Stimulated activated CD4-positive, alpha-beta T cell treated with anti-CD3 and anti-CD28 coated beads, Interleukin-12 subunit alpha, Interleukin-12 subunit beta, amount 100 ng/mL, for 24 hours (primary cell): ENCODE measurements around the gene CSMD2.

ENCODE experiments used
- DNase-seq, 2 experiments: peaks; one replicate each; pipeline ENCODE4 v3.0.0-alpha.2; 2020; ENCODE audit warnings: low read depth in 2 of 2

The CSMD2 gene

DNA sequence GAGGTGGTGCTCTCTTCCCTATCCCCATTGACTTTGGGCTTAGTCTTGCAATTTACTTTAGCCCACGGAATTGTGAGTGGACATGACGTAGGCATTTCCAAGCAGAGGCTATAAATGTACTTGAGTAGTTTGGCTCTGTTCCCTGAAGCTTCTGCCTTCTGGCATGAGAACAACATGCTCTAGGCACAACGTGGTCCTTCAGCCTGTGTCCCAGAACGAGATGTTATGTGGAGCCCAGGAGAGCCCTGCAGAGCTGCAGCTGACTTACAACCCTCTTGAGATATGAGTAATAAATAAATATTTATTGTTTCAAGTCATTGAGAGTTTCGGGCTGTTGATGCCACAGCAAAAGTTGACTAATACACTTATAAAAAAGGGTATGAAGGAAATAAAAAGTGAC lies 406.3 kb downstream of the CSMD2 start:
- DNase-seq = no peak

DNA sequence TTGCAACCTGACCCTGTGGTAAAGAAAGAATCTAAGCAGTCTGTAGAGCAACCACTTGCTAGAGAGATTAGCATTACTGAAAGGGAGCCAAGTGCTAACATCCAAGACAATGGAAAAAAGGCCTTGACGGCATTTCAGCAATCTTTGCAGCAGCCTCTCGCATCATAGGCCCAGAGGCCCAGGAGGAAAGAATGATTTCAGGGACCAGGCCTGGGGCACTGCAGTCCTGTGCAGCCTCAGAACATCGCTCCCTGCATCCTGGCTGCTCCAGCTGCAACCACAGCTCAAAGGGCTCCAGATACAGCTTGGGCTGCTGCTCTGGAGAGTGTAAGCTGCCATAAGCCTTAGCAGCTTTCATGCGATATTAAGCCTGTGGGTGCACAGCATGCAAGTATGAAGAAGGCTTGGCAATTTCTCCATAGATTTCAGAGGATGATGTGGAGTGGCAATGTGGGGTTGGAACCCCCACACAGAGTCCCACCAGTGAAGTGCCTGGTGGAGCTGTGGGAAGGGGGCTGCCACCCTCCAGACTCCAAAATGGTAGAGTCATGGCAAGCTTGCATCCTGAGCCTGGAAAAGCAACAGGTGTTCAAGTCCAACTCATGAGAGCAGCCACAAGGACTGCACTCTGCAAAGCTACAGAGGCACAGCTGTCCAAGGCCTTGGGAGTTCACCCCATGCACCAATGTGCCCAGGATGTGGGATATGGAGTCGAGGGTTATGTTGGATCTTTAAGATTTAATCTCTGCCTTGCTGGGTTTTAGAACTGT lies 411.8 kb downstream of the CSMD2 start:
- DNase-seq = no peak

DNA sequence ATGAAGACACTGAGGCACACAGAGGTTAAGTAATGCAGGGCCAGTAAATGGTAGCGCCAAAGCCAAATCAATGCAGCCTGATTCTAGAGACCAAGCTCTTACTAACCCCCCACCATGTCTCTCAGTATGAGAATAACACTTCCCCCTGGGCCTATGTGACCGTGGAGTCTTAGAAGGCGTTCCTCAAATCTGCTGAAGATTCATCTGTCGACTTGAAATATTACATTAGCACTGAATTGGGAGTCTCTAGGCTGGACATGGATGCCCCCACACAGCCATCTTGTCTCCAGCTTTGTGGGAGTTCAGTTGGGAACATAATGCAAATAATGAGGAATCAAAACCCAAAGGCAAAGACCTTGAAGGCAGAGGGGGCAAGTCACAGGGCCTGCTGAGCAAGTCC lies 419.1 kb downstream of the CSMD2 start:
- DNase-seq = no peak

DNA sequence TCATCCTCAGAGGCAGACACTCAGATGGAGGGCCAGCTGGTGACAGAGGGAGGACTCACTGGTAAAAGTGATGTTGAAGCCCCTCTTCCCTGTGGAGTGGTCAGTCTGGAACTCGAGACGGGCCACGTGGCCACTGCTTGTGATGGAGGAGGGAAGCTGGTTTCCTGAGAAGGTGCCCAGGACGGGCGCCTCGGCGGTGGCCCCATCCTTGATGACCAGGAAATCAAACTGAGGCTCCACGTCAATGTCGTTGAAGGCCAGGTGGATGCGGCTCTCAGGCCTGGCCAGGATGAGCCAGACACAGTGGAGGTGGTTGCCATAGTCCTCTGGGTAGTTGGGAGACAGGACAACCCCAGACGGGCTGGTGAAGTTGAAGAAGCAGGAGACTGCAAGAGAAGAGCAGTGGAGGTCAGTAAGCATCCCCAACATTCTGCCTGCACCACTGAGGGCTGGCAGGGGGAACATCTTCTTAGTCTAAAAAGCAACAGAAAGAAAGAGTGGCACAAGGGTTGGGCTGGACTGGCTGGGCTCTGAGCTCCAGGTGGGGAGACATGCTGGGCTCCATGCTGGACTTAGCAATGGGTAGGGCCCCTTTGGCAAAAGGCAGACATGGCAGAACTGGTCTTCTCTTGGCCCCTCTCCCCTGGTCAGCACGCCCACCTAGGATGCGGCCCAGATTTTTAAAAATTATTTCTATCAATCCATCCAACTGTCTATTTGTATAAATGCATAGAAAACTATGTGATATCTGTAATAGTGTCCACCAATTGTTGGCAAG lies 421.6 kb downstream of the CSMD2 start:
- DNase-seq = no peak

DNA sequence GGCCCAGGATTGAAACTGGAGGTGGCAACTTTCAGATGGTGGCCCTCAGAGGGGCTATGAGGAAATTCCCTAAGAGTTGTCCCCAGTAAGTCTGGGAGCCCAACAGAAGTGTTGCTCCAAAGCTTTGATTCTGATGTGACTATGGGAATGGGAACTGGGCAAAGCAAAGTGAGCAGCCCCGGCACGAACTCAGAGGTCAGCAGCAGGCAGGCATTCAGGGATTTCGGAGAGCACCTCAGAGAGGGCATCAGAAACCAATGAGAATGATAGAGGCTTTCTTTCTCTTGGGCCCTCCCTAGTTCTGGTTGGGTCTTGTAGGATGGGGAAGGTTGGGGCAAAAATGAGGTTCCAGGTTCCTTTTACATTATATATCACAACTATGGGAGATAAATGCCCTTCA lies 422.4 kb downstream of the CSMD2 start:
- DNase-seq = no peak

DNA sequence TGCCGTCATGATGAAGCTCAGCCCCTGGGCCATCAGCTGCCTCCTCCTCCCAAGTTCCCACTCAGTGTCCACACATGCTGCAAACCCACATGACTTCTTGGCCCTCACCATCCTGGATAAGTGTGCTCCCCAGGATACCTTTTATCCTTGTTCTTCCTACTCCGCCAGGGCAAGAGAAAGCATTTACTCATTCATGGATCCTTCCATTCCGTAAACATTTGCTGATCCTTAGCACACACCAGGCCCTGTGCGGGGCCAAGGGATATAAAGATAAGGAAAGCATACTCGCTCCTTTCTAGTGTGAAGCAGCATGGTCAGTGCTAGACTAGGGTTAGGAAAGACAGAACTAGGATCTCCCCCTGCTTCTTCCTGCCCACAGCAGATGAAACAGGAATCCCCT lies 423.3 kb downstream of the CSMD2 start:
- no peak for DNase-seq

GRCh38 chr1:33740040-33740744 lies 424.8 kb downstream of the CSMD2 start:
- DNase-seq = no peak

DNA sequence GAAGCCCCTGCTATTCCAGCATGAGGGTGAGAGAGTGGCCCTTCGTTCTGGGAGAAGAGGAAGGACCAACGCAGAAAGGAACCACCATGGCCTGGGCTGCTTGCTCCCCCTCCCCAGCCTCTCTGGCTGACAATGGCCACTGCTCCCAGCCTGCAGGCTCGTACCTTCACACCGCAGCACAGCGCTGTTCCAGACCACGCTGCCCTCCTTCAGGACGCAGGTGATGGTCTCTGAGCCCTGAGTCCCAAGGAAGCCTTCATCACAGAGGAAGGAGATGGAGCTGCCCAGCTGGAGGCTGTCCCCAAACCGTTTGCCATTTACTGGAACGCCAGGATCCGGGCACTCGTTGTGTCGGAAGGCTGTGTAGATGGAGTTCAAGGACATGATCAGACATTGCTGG lies 426.1 kb downstream of the CSMD2 start:
- no peak for DNase-seq

GRCh38 chr1:33738536-33738935 lies 426.5 kb downstream of the CSMD2 start:
- DNase-seq = no peak

DNA sequence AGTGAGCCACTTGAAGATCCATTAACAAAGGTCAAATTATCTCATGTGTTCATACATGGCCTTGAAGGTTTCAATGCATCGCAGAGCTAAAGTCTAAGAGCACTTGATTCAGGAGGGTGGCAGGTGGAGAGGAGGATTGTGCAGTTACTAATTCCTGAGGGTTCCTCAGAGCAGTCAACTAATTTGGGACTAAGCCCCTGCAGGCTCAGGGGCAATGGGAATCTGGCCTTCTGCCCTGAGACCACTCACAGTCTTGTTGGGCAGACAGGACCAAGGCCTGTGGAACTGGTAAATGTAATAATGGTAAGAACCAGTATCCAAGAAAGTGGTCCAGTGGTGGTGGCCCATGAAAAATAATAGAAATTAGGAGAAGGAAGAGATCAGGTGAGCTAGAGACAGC lies 428.5 kb downstream of the CSMD2 start:
- DNase-seq = no peak

- no peak for DNase-seq
Observed at GRCh38 chr1:33735624-33736023, 429.4 kb downstream of the CSMD2 start.

DNA sequence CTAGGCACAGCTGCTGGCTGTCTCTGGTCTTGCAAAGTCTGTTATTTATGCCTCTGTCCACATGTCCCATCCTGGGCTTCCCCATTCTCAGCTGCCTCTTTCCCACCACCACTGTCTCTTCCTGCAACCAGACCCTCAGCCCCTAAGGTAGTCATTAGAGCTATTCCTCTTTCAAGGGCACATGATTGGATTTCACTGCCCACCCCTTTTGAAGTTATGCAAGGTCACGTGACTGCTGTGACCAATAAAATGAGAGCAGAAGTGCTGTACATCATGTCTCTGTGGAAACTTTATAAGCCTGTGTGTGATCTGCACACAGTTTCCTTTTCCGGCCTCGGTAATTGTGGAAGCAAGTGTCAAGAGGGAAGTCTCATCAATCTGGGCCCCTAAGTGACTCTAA lies 437.7 kb downstream of the CSMD2 start:
- no peak for DNase-seq

GRCh38 chr1:33726274-33726804 lies 438.7 kb downstream of the CSMD2 start:
- no peak for DNase-seq

DNA sequence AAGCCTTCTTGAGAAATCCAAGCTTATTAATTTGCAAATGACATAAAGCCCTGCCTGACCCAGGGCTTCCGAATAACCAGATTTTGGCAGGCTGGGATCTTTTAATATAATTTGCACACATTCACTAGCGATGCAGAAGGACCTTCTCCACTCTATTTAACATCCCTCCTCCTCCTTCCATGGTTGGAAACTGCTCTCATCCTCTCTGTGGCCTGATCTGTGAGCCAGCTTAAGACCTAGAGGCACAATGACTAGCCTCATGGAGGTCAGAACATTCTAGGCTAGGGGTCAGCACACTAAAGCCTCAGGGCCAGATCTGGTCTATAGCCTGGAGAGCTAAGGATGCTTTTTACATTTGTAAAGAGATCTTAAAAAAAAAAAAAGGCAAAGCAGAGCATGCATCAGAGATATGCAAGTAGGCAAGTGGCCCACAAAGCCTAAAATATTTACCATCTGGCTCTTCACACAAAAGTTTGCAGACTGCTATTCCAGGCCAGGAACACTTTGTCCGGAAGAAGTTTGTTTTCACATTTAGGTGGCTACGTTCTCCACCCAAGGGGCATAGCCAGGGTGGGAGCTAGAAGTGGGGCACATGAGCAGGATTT lies 439.4 kb downstream of the CSMD2 start:
- DNase-seq = no peak

DNA sequence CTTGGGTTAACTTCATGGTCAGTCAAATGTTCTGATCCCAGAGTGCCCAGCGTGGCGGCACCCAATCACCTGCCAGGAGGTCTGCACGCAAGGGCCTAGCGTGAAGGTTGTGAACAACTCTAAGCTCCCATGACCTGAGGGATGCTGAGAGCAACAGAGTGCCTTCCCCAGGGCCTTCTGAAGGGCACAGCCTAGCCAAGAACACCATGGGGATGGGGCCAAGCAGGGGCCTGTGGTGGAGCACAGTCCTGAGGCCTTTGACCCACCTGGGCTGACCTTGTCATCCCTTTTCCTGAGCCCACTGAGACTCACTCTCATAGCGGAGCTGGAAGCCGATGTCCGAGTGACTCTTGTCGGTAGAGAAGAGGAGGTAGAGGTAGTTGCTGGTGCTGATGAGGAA lies 440.0 kb downstream of the CSMD2 start:
- no peak for DNase-seq

DNA sequence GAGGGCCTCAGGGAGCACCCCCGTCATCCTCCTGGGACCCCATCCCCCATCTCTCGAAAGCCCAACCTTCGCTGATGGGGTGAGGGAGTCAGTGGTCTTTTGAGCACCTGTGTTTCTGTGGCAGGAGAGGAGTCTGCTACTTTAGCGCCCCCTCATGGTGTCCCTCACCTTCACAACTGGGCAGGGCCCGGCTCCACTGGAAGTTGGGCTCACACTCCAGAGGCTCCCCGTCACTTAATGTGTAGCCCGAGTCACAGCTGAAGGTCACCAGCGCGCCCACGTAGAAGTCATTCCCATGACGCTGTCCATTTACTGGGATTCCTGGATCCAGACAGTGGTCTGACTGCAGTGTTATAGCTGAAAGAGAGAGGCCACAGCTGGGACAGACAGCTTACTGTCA lies 440.7 kb downstream of the CSMD2 start:
- DNase-seq = no peak

- DNase-seq = no peak
Observed at GRCh38 chr1:33723251-33723650, 441.8 kb downstream of the CSMD2 start.

GRCh38 chr1:33721301-33721815 lies 443.7 kb downstream of the CSMD2 start:
- DNase-seq = no peak

- no peak for DNase-seq
Observed at GRCh38 chr1:33719771-33720670, 445.0 kb downstream of the CSMD2 start.

DNA sequence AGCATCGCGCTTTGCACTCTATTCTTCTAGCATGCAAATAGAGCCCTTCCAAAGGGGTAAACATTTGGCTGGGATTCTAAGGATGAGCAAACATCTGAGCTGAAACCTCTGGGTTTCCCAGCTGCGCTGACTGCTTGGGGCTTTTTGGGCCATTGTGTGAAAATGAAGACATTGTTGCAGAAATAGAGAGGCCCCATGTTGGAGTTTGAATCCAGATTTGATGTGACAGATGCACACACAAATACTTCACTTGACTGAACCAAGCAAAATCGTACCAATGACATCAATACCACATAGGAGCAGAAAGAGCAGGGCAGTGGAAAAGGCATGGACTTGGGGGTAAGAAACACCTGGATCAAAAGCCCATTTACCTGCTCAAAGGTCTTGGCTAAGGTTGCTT lies 445.7 kb downstream of the CSMD2 start:
- DNase-seq = no peak

DNA sequence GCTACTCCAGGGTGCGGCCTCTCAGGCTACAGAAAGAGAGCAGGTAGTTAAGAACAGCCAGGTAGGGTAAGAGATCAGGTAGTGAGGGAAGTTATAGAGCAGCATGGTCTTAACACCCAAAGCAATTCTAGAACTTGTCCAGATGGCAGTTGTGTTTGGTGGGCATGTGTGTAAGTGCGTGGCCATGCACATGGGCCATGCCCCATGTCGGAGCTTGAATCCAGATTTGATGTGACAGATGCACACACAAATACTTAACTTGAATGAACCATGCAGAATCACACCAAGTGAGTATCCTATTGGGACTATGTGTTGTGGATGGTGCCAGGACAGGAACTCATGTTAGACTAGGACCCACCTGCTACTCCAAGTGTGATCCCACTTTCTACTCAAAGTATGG lies 446.8 kb downstream of the CSMD2 start:
- DNase-seq = no peak
